OCI-LY3 (cell line): Measurements from ENCODE around the gene ACSBG1.

Experiments used
- CTCF ChIP-seq: fragments of 200-600, 300-600 bp; sonication (generic); IDR thresholded peaks from 2 replicates; pipeline ENCODE4 v1.5.1; 2014; ENCODE audit warnings: antibody characterized with exemption, low read length, low read depth
- EZH2phosphoT487 ChIP-seq: fragments of 200-600 bp; shearing (Covaris generic); IDR thresholded peaks from 2 replicates; pipeline ENCODE4 v1.6.1; 2018; ENCODE audit warnings: antibody characterized with exemption, mixed run types, low read depth

GRCh38 chr15:78274994-78275393, 40.6 kb upstream of the ACSBG1 start:
- TF ChIP-seq CTCF (no peak), EZH2phosphoT487 (no peak)
